Right atrium auricular region (tissue), 2 donors: ENCODE data around the gene FAM78B. TPM values are rescaled to one million over a fixed set of nuclear protein-coding genes. Genes with fewer than 3 reads are reported as not detected.

Source experiments
- DNase-seq: peaks from one replicate; pipeline ENCODE4 v3.0.0-alpha.2; 2019; ENCODE audit warnings: low spot score
- H3K27ac ChIP-seq, 2 donors: fragments of 200-600 bp; sonication (generic); 1 replicate in 1 of 2; 2 replicates in 1 of 2; pipeline ENCODE4 v1.5.1; 2016 to 2019
- H3K27me3 ChIP-seq, 2 donors: fragments of 200-600 bp; sonication (generic); one replicate each; pipeline versions ENCODE4 v1.5.1 to v1.6.0; 2017 to 2019
- H3K36me3 ChIP-seq: fragments of 200-600 bp; sonication (generic); one replicate; pipeline ENCODE4 v1.5.1; 2016
- H3K4me1 ChIP-seq, 2 donors: fragments of 200-600 bp; sonication (generic); one replicate each; pipeline versions ENCODE4 v1.5.1 to v1.6.0; 2017 to 2019
- H3K4me3 ChIP-seq, 2 donors: fragments of 200-600 bp; sonication (generic); 1 replicate in 1 of 2; 2 replicates in 1 of 2; pipeline ENCODE4 v1.5.1; 2017 to 2019; ENCODE audit warnings: mild to moderate bottlenecking in 1 of 2, moderate library complexity in 1 of 2
- H3K9me3 ChIP-seq, 2 donors: fragments of 200-600 bp; sonication (generic); one replicate each; pipeline ENCODE4 v1.5.1; 2019
- total RNA-seq, 2 donors: library from RNA; depleted of rRNA; stranded (reverse); fragments of >200 nt; gene quantifications; one replicate each; pipeline ENCODE4 v1.1.0, GENCODE V29; 2016
- TF ChIP-seq, protein P1 (sequence below), 2 donors: fragments of 200-600 bp; sonication (generic); IDR thresholded peaks; one replicate each; pipeline ENCODE4 v1.5.1; 2019; ENCODE audit warnings: antibody characterized with exemption in 2 of 2

The FAM78B gene, protein sequence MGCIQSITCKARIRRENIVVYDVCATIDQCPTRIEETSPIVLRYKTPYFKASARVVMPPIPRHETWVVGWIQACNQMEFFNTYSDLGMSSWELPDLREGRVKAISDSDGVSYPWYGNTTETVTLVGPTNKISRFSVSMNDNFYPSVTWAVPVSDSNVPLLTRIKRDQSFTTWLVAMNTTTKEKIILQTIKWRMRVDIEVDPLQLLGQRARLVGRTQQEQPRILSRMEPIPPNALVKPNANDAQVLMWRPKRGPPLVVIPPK
- total RNA-seq: 1 to 10 TPM; 1.8 to 2.9 TPM

DNA sequence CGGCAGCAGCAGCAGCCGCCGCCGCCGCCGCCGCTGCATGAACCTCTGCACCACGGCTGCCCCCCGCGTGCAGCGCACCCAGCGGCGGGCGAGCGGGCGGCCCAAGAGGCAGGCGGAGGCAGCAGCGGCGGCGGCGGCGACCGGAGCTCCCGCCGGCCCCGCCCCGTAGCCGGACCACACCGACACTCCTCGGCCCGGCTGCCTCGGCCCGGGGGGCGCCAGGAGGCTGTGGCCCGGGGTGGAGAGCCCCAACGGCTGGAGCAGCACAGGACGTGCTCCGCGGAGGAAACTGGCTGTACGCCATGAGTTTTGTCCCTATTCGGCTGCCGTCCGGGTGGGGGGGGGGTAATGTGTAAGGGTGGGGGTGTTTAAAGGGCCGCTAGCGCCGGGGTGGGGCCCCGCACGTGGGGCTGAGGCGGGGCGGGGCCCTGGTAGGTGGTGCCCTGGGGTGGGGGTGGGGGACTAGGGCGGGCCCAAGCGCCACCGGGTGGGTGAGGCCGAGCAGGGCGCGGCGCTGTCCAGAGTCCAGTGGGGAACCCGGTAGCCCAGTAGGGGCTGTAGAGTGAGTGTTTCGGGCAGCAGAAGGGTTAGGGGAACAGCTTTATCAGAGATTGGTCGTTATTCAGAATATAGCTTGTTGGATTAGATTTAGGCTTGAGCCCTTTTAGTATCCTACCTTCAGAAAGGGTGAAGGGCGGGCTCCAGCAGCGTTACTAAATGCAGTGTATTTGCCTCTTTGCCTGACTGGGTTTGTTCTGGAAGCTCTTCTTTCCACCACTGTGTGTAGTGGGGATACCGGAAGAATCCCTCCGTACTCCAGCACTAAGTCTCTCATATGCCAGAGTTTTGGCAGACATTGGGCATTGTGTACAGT is at the start of gene FAM78B:
Gene FAM78B (minus strand): TSS at position 304 of the 874 bp plus-strand sequence. CDS start 753 bp downstream, outside the sequence.
- Histone ChIP-seq H3K4me3 (peak within 1 kb of the TSS; percentile 64 to 70), H3K27me3 (no peaks in the 10 kb centered on the region), H3K4me1 (peaks cover 0 to 25% of the 10 kb centered on the region in 2 donors), H3K27ac (peak within 1 kb of the TSS; percentile 59 to 76), H3K36me3 (no peaks in the 10 kb centered on the region), H3K9me3 (no peaks in the 10 kb centered on the region)
- TF ChIP-seq, protein P1, sequence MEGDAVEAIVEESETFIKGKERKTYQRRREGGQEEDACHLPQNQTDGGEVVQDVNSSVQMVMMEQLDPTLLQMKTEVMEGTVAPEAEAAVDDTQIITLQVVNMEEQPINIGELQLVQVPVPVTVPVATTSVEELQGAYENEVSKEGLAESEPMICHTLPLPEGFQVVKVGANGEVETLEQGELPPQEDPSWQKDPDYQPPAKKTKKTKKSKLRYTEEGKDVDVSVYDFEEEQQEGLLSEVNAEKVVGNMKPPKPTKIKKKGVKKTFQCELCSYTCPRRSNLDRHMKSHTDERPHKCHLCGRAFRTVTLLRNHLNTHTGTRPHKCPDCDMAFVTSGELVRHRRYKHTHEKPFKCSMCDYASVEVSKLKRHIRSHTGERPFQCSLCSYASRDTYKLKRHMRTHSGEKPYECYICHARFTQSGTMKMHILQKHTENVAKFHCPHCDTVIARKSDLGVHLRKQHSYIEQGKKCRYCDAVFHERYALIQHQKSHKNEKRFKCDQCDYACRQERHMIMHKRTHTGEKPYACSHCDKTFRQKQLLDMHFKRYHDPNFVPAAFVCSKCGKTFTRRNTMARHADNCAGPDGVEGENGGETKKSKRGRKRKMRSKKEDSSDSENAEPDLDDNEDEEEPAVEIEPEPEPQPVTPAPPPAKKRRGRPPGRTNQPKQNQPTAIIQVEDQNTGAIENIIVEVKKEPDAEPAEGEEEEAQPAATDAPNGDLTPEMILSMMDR (IDR thresholded peaks at IDR 0.05): peak; percentile 28 to 45
- DNase-seq: peak; percentile 74

DNA sequence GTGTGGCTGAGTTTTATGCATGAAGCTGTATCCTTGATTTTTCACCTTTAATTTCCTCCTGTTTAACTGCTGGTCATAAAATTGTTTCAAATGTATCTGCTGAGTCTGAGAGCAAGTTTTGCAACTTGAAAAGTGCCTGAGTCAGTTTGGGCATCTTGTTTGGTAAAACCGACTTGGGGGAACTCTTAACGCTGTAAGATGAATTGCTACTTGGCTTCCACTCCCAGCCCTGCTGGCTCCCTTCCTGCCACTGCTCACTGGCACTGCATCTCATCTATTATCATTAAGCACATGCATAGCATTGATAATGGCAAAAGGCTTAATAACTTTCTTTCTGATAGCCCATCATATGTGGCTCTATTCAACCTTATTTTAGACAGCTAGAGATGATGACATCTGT is 35.7 kb upstream of the FAM78B start:
- peaks cover 0 to 4% of the 10 kb centered on the region in 2 donors for H3K4me1 ChIP-seq
- H3K27me3 ChIP-seq: no peaks in the 10 kb centered on the region
- H3K4me3 ChIP-seq: no peak overlapping the region
- no peaks in the 10 kb centered on the region for H3K36me3 ChIP-seq
- DNase-seq: no peak
- H3K9me3 ChIP-seq: no peaks in the 10 kb centered on the region
- TF ChIP-seq, protein P1 (IDR thresholded peaks at IDR 0.05): no peak
- no peak overlapping the region for H3K27ac ChIP-seq

DNA sequence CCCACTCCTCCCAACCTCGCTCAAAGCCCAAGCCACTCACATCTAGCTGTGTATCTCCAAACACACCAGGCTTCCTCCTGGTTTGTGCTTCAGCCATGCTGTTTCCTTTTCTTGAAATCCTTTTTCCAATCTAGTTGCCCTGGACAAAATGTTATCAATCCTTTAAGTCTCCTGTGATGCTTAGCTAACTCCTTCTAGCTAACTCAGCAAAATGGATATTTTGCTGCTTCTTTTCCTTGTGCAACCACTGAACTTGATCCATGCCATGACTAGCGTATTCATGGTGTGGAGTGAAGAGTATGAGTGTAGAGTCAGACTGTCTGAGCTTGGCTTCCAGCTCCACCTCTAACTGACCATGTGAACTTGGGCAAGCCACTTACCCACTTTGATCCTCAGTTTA is 33.9 kb upstream of the FAM78B start:
- Histone ChIP-seq H3K27me3 (no peaks in the 10 kb centered on the region), H3K27ac (no peak overlapping the region), H3K36me3 (no peaks in the 10 kb centered on the region), H3K4me3 (no peak overlapping the region), H3K9me3 (no peaks in the 10 kb centered on the region), H3K4me1 (peaks cover 0 to 6% of the 10 kb centered on the region in 2 donors)
- TF ChIP-seq, protein P1 (IDR thresholded peaks at IDR 0.05): no peak
- no peak for DNase-seq

DNA sequence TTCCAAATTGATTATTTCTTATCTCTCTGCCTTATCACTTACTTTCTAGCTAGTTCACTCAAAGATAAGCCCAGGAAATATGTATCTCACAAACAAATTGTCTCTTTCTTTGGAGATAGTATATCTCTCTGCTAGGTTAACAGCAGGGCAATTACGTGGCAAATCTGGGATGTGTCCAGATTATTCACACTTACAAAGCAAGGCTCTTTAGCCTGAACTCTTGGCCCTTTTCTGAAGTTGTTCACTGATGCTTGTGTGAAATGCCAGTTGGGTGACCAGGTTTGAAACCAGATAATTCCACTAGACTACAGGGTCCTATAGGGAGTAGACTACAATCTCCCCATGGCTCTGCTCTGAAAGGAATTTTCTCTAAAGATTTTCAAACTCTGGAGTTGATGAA is 30.8 kb upstream of the FAM78B start:
- Histone ChIP-seq H3K9me3 (no peaks in the 10 kb centered on the region), H3K27ac (peak overlapping the region in 1 of 2 donors; percentile 38), H3K4me3 (no peak overlapping the region), H3K36me3 (no peaks in the 10 kb centered on the region), H3K27me3 (no peaks in the 10 kb centered on the region), H3K4me1 (peaks cover 0 to 6% of the 10 kb centered on the region in 2 donors)
- no peak for DNase-seq
- TF ChIP-seq, protein P1 (IDR thresholded peaks at IDR 0.05): no peak

DNA sequence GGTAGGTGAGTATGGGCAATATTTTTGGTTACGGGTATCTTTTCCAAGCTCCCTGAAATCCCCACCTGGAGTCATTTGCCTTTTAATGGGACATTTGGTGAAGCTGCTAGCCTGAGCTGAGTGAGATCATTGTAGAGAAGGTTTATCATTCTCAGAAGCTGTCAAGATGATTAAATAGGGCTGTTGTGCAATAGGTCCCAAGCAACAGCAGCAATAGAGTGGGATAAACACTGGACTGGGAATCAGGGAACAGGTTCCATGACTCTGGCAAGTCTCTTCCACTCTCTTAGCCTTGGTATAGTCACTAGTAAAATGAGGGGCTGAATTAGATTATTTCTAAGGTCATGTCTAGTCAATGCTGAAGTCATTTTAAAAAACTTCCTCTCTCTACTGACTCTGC is 30.3 kb upstream of the FAM78B start:
- TF ChIP-seq, protein P1 (IDR thresholded peaks at IDR 0.05): no peak
- Histone ChIP-seq H3K4me1 (peaks cover 0 to 6% of the 10 kb centered on the region in 2 donors), H3K4me3 (no peak overlapping the region), H3K9me3 (no peaks in the 10 kb centered on the region), H3K27ac (peak overlapping the region in 1 of 2 donors; percentile 38), H3K27me3 (no peaks in the 10 kb centered on the region), H3K36me3 (no peaks in the 10 kb centered on the region)
- DNase-seq: no peak
